B cell (primary cell): ENCODE results near the gene GLIS1. TPM values are rescaled to one million over a fixed set of nuclear protein-coding genes. Genes with fewer than 3 reads are reported as not detected.

ENCODE experiments used
- ATAC-seq: fragments of 200-7000 bp; cut with Tn5 transposase; one replicate; pipeline ENCODE4 v1.10.0; 2021; ENCODE audit warnings: low read depth, mild to moderate bottlenecking, moderate number of reproducible peaks, moderate library complexity
- CTCF ChIA-PET: fragments of 350-600 bp; sonication (Branson Sonifier 250); formaldehyde crosslinking; loops from one replicate; lab custom pipeline; 2021; ENCODE audit warnings: antibody characterized with exemption, inconsistent platforms; lab: Charles Lee
- POLR2A ChIA-PET: fragments of 350-600 bp; sonication (Branson Sonifier 250); formaldehyde crosslinking; loops from one replicate; lab custom pipeline; 2021; ENCODE audit warnings: antibody characterized with exemption; lab: Charles Lee
- DNase-seq: peaks from one replicate; pipeline ENCODE4 v3.0.0; 2013
- H2AFZ ChIP-seq: 2 replicates; pipeline ENCODE4 v1.6.1; 2012; ENCODE audit warnings: mild to moderate bottlenecking, low read depth, low read length; ENCODE audit not compliant: insufficient read depth, poor library complexity, severe bottlenecking
- H3K27ac ChIP-seq, 2 donors: 1 replicate in 1 of 2; 2 replicates in 1 of 2; pipeline ENCODE4 v1.5.1; 2012 to 2013; ENCODE audit warnings: low read length in 2 of 2, mild to moderate bottlenecking in 2 of 2, moderate library complexity in 1 of 2
- H3K27me3 ChIP-seq, 4 experiments: fragments of 200-600 bp in 1 of 4; sonication (generic) in 1 of 4; replicated peaks in 1 of 4; 1 replicate in 2 of 4; 2 replicates in 2 of 4; pipeline versions ENCODE4 v1.6.1 to v1.7.0; 2013 to 2016; ENCODE audit warnings: low read length in 3 of 4, mild to moderate bottlenecking in 2 of 4, mixed read lengths in 1 of 4, moderate library complexity in 1 of 4; ENCODE audit not compliant: insufficient read depth in 4 of 4, control insufficient read depth in 3 of 4; ENCODE audit errors: control extremely low read depth in 1 of 4
- H3K36me3 ChIP-seq, 2 experiments: replicated peaks in 1 of 2; 1 replicate in 1 of 2; 2 replicates in 1 of 2; pipeline versions ENCODE4 v1.6.1 to v1.7.1; 2013; ENCODE audit warnings: low read length in 1 of 2; ENCODE audit not compliant: insufficient read depth in 2 of 2, control insufficient read depth in 1 of 2; ENCODE audit errors: control extremely low read depth in 1 of 2, extremely low read depth in 1 of 2
- H3K4me1 ChIP-seq, 2 donors: fragments of 200-600 bp in 1 of 2; sonication (generic) in 1 of 2; 1 replicate in 1 of 2; 2 replicates in 1 of 2; pipeline versions ENCODE4 v1.5.1 to v1.6.1; 2013 to 2017; ENCODE audit warnings: low read length in 2 of 2; ENCODE audit not compliant: control insufficient read depth in 2 of 2, insufficient read depth in 2 of 2
- H3K4me2 ChIP-seq: replicated peaks from 2 replicates; pipeline ENCODE3; 2012; ENCODE audit warnings: mild to moderate bottlenecking, low read depth, low read length; ENCODE audit not compliant: poor library complexity, severe bottlenecking
- H3K4me3 ChIP-seq, 5 experiments: fragments of 200-600 bp in 1 of 5; sonication (generic) in 1 of 5; 1 replicate in 3 of 5; 2 replicates in 2 of 5; pipeline versions ENCODE4 v1.5.1 to v1.7.0; 2011 to 2016; ENCODE audit warnings: low read length in 4 of 5, mild to moderate bottlenecking in 4 of 5, low read depth in 2 of 5, control low read depth in 1 of 5, moderate library complexity in 1 of 5; ENCODE audit not compliant: insufficient read depth in 1 of 5; ENCODE audit errors: control extremely low read depth in 1 of 5, extremely low read depth in 1 of 5
- H3K79me2 ChIP-seq: fragments of 200-600 bp; sonication (generic); one replicate; pipeline ENCODE4 v1.6.0; 2016; ENCODE audit warnings: low read length; ENCODE audit not compliant: control insufficient read depth, insufficient read depth
- H3K9ac ChIP-seq: fragments of 200-600 bp; sonication (generic); 2 replicates; pipeline ENCODE4 v1.6.1; 2017; ENCODE audit warnings: mild to moderate bottlenecking, low read length, moderate library complexity
- H3K9me3 ChIP-seq, 3 donors: one replicate each; pipeline versions ENCODE4 v1.6.1 to v1.7.1; 2013; ENCODE audit warnings: low read length in 2 of 3; ENCODE audit not compliant: control insufficient read depth in 2 of 3, insufficient read depth in 1 of 3; ENCODE audit errors: control extremely low read depth in 1 of 3
- H4K20me1 ChIP-seq: 2 replicates; pipeline ENCODE4 v1.6.0; 2012; ENCODE audit warnings: mild to moderate bottlenecking, low read length; ENCODE audit not compliant: insufficient read depth, control insufficient read depth, poor library complexity, severe bottlenecking
- H3K27ac Mint-ChIP-seq: one replicate; pipeline ENCODE4 v1.8.0; 2021; ENCODE audit warnings: mixed read lengths
- H3K27me3 Mint-ChIP-seq: one replicate; pipeline ENCODE4 v1.8.0; 2021; ENCODE audit warnings: mixed read lengths
- H3K4me1 Mint-ChIP-seq: one replicate; pipeline ENCODE4 v1.8.0; 2021; ENCODE audit warnings: mixed read lengths
- H3K4me3 Mint-ChIP-seq: one replicate; pipeline ENCODE4 v1.8.0; 2021; ENCODE audit warnings: mixed read lengths
- H3K9me3 Mint-ChIP-seq: one replicate; pipeline ENCODE4 v1.8.0; 2022; ENCODE audit warnings: mixed read lengths; ENCODE audit not compliant: insufficient read depth
- EZH2 ChIP-seq: IDR thresholded peaks from 2 replicates; pipeline ENCODE4 v1.6.1; 2012; ENCODE audit warnings: borderline replicate concordance, low read depth, mild to moderate bottlenecking, moderate library complexity, low read length; ENCODE audit not compliant: insufficient read depth, poor library complexity, severe bottlenecking
- WGBS: methylation state at CpG from one replicate; pipeline ENCODE4 v1.1.5; 2013; ENCODE audit warnings: missing lambda C conversion rate; ENCODE audit not compliant: insufficient coverage; 5-methylcytosine and 5-hydroxymethylcytosine counted together
- intact Hi-C: fragments of 100-400 bp; cut with micrococcal nuclease; formaldehyde crosslinking; loops from one replicate; pipeline ENCODE4 v1.10.0; 2022
- polyA plus RNA-seq: library from polyadenylated mRNA; depleted of rRNA; stranded (reverse); fragments of >200 nt; gene quantifications from 2 replicates; pipeline ENCODE4 v1.2.3, GENCODE V29; 2012
- total RNA-seq, 2 donors: library from RNA; stranded (reverse); fragments of 120-200 nt in 1 of 2; gene quantifications; 1 replicate in 1 of 2; 2 replicates in 1 of 2; pipeline versions ENCODE4 v1.2.3 to v1.2.4, GENCODE V29; 2013 to 2022
- TF ChIP-seq, protein P1 (sequence below): fragments of 200-600 bp; IDR thresholded peaks from one replicate; pipeline ENCODE4 v1.8.0; 2022; ENCODE audit warnings: antibody characterized with exemption, mild to moderate bottlenecking

The GLIS1 gene
- total and polyA plus RNA-seq, 2 donors (not counting 1 experiment from before 2014, with no cell fraction given) = not detected

DNA sequence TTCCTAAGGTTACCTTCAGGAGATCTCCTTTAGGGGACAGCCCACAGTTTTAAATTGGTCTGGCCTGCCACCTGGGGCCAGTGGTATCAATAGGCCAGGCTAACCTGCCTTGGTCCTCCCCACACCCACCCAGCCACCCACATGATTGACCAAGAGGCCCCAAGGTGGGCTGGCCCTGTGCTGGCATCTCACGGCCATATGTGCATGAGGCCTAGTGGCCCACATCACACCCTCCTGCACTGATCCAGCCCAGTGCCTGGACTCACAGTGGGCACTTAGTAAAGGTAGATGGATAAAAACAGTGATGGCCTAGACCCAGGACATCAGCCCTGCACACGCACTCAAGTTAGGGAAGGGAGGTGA, 197.7 kb downstream of the GLIS1 start:
- Histone ChIP-seq H3K4me1 (no peaks in the 10 kb centered on the region), H3K4me3 (no peak overlapping the region), H3K27ac (no peak overlapping the region), H4K20me1 (no peaks in the 10 kb centered on the region), H3K36me3 (no peaks in the 10 kb centered on the region), H3K9ac (no peak overlapping the region), H3K4me2 (no peak overlapping the region), H3K9me3 (no peaks in the 10 kb centered on the region), H2AFZ (no peak overlapping the region), H3K79me2 (no peaks in the 10 kb centered on the region), H3K27me3 (no peaks in the 10 kb centered on the region)
- Mint-ChIP-seq H3K9me3 (no peaks in the 10 kb centered on the region), H3K27me3 (peaks cover 3% of the 10 kb centered on the region), H3K4me1 (no peaks in the 10 kb centered on the region), H3K4me3 (no peak overlapping the region), H3K27ac (no peak overlapping the region)
- intact Hi-C loops = no loop called here
- ATAC-seq = no peak
- no peak for DNase-seq
- TF ChIP-seq EZH2 = no peak
- TF ChIP-seq, protein P1, sequence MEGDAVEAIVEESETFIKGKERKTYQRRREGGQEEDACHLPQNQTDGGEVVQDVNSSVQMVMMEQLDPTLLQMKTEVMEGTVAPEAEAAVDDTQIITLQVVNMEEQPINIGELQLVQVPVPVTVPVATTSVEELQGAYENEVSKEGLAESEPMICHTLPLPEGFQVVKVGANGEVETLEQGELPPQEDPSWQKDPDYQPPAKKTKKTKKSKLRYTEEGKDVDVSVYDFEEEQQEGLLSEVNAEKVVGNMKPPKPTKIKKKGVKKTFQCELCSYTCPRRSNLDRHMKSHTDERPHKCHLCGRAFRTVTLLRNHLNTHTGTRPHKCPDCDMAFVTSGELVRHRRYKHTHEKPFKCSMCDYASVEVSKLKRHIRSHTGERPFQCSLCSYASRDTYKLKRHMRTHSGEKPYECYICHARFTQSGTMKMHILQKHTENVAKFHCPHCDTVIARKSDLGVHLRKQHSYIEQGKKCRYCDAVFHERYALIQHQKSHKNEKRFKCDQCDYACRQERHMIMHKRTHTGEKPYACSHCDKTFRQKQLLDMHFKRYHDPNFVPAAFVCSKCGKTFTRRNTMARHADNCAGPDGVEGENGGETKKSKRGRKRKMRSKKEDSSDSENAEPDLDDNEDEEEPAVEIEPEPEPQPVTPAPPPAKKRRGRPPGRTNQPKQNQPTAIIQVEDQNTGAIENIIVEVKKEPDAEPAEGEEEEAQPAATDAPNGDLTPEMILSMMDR = no peak
- CTCF ChIA-PET = no interaction called here
- whole genome bisulfite sequencing = no CpG with 5 or more reads among the region's 2 CpGs
- POLR2A ChIA-PET = no interaction called here

- Histone ChIP-seq H4K20me1 (no peaks in the 10 kb centered on the region), H3K4me3 (no peak overlapping the region), H3K9ac (no peak overlapping the region), H3K27me3 (no peaks in the 10 kb centered on the region), H3K9me3 (no peaks in the 10 kb centered on the region), H3K36me3 (no peaks in the 10 kb centered on the region), H3K4me1 (no peaks in the 10 kb centered on the region), H3K27ac (no peak overlapping the region), H2AFZ (no peak overlapping the region), H3K4me2 (no peak overlapping the region), H3K79me2 (no peaks in the 10 kb centered on the region)
- CTCF ChIA-PET = no interaction called here
- DNase-seq (no peak), ATAC-seq (no peak)
- WGBS = 92% methylated on average over 10 of the region's 14 CpGs
- intact Hi-C loops = no loop called here
- POLR2A ChIA-PET = no interaction called here
- H3K4me1 Mint-ChIP-seq = no peaks in the 10 kb centered on the region
- H3K27me3 Mint-ChIP-seq = peaks cover 6% of the 10 kb centered on the region
- H3K4me3 Mint-ChIP-seq = no peak overlapping the region
- H3K27ac Mint-ChIP-seq = no peak overlapping the region
- TF ChIP-seq, protein P1 = no peak
- TF ChIP-seq EZH2 = no peak
- H3K9me3 Mint-ChIP-seq = no peaks in the 10 kb centered on the region
Measured at GRCh38 chr1:53540604-53541262, 198.2 kb downstream of the GLIS1 start.
